OCI-LY1 (cell line): ENCODE results near the gene EIF4E3.

Experiments
- CTCF ChIP-seq: fragments of 200-600 bp; sonication (generic), shearing (Covaris generic); IDR thresholded peaks from 2 replicates; pipeline ENCODE4 v1.5.1; 2017; ENCODE audit warnings: mild to moderate bottlenecking, antibody characterized with exemption, low read length, moderate library complexity, mixed read lengths
- EZH2 ChIP-seq: fragments of 200-600 bp; sonication (generic), shearing (Covaris generic); IDR thresholded peaks from 2 replicates; pipeline ENCODE4 v1.8.0; 2017; ENCODE audit warnings: borderline replicate concordance, mixed run types, mild to moderate bottlenecking, antibody characterized with exemption, low read length, moderate library complexity, mixed read lengths

- TF ChIP-seq CTCF: no peak
- no peak for TF ChIP-seq EZH2
Observed at GRCh38 chr3:71634671-71635070, 90.5 kb downstream of the EIF4E3 start.
